ENCODE data around the gene MEGF11.

- TF ChIP-seq CTCF (IDR thresholded peaks at IDR 0.05; ENCODE audit: insufficient read depth, low read length), result no peak
- no peak for TF ChIP-seq REST (IDR thresholded peaks at IDR 0.05; ENCODE audit: insufficient replicate concordance, low read depth)
- no peak for TF ChIP-seq GABPA (IDR thresholded peaks at IDR 0.05; ENCODE audit: low read depth)
These were observed 343.7 kb downstream of the MEGF11 start for GRCh38 chr15:65909831-65910230.
